Natural killer cell (primary cell): Measurements from ENCODE around the gene POLR1D. TPM values are rescaled to one million over a fixed set of nuclear protein-coding genes. Genes with fewer than 3 reads are reported as not detected.

Experiments
- ATAC-seq, 3 donors: fragments of 150-1000 bp in 2 of 3; fragments of 200-7000 bp in 1 of 3; cut with Tn5 transposase; 1 replicate in 1 of 3; 2 replicates in 2 of 3; pipeline ENCODE4 v1.10.0; 2021; ENCODE audit warnings: mild to moderate bottlenecking in 2 of 3, moderate library complexity in 2 of 3
- DNase-seq, 2 donors: peaks; one replicate each; pipeline versions ENCODE4 v3.0.0 to v3.0.0-alpha.2; 2013 to 2021; ENCODE audit warnings: mixed read lengths in 1 of 2
- H3K27ac ChIP-seq: one replicate; pipeline ENCODE4 v1.5.1; 2013; ENCODE audit warnings: mild to moderate bottlenecking, low read length
- H3K27me3 ChIP-seq: one replicate; pipeline ENCODE4 v1.6.1; 2013; ENCODE audit warnings: low read length; ENCODE audit not compliant: control insufficient read depth, insufficient read depth
- H3K36me3 ChIP-seq: one replicate; pipeline ENCODE4 v1.6.1; 2013; ENCODE audit warnings: low read length; ENCODE audit not compliant: control insufficient read depth, insufficient read depth
- H3K4me1 ChIP-seq: one replicate; pipeline ENCODE4 v1.6.1; 2013; ENCODE audit warnings: low read length; ENCODE audit not compliant: control insufficient read depth, insufficient read depth
- H3K4me3 ChIP-seq: one replicate; pipeline ENCODE4 v1.5.1; 2013; ENCODE audit warnings: low read length
- H3K9me3 ChIP-seq: one replicate; pipeline ENCODE4 v1.6.1; 2013; ENCODE audit warnings: low read length; ENCODE audit not compliant: control insufficient read depth, insufficient read depth
- H3K27ac Mint-ChIP-seq, 2 donors: one replicate each; pipeline ENCODE4 v1.8.0; 2022; ENCODE audit warnings: mild to moderate bottlenecking in 2 of 2, mixed read lengths in 2 of 2, moderate library complexity in 1 of 2
- H3K27me3 Mint-ChIP-seq, 2 donors: one replicate each; pipeline ENCODE4 v1.8.0; 2022; ENCODE audit warnings: low read depth in 2 of 2, mixed read lengths in 2 of 2
- H3K36me3 Mint-ChIP-seq: one replicate; pipeline ENCODE4 v1.8.0; 2022; ENCODE audit warnings: mixed read lengths
- H3K4me1 Mint-ChIP-seq, 2 donors: one replicate each; pipeline ENCODE4 v1.8.0; 2022; ENCODE audit warnings: mixed read lengths in 2 of 2
- H3K4me3 Mint-ChIP-seq: one replicate; pipeline ENCODE4 v1.8.0; 2022; ENCODE audit warnings: mild to moderate bottlenecking, moderate library complexity, mixed read lengths
- H3K9me3 Mint-ChIP-seq, 2 donors: one replicate each; pipeline ENCODE4 v1.8.0; 2022; ENCODE audit warnings: mixed read lengths in 2 of 2
- WGBS: methylation state at CpG from one replicate; pipeline ENCODE4 v1.1.7; 2013; ENCODE audit warnings: missing lambda C conversion rate; ENCODE audit not compliant: insufficient coverage; 5-methylcytosine and 5-hydroxymethylcytosine counted together
- intact Hi-C: fragments of 100-400 bp; cut with micrococcal nuclease; formaldehyde crosslinking; loops from one replicate; pipeline ENCODE4 v1.14.2; 2022
- total RNA-seq, 4 donors: library from RNA; stranded (reverse); fragments of 120-200 nt in 1 of 4; gene quantifications; one replicate each; pipeline versions ENCODE4 v1.2.3 to v1.2.4, GENCODE V29; 2013 to 2022
- TF ChIP-seq, protein P1 (sequence below): fragments of 200-600 bp; IDR thresholded peaks from one replicate; pipeline ENCODE4 v1.8.0; 2022; ENCODE audit warnings: antibody characterized with exemption

Gene POLR1D
- total RNA-seq, 3 donors from 2014 or later (not counting 1 experiment from before 2014, with no cell fraction given): 109 to 132 (median 116) TPM

DNA sequence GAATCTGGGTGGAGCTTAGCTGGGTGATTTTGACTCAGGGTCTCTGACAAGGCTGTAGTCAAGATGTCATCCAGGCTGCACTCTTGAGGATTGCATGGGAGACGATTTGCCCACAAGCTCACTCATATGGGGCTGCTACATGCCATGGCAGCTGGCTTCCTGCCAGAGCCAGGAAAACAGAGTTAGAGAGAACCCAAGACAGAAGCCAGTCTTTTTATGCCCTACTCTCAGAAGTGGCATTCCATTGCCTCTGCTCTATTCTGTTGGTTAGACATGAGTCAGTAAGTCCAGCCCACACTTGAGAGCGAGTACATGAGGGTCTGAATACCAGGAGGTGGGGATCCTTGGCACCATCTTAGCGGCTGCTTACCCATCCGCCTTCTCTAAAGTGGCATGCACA is 9.5 kb downstream of the POLR1D start:
- Mint-ChIP-seq H3K36me3 (no peaks in the 10 kb centered on the region), H3K27ac (peak overlapping the region in 1 of 2 donors; percentile 34), H3K4me3 (no peak overlapping the region), H3K4me1 (peaks cover 45 to 60% of the 10 kb centered on the region in 2 donors), H3K27me3 (no peaks in the 10 kb centered on the region), H3K9me3 (no peaks in the 10 kb centered on the region)
- Histone ChIP-seq H3K27me3 (no peaks in the 10 kb centered on the region), H3K4me1 (no peaks in the 10 kb centered on the region), H3K9me3 (no peaks in the 10 kb centered on the region), H3K4me3 (no peak overlapping the region), H3K36me3 (peaks cover 4% of the 10 kb centered on the region), H3K27ac (no peak overlapping the region)
- intact Hi-C loops: no loop called here
- ATAC-seq (no peak), DNase-seq (no peak)
- WGBS: 97% methylated on average over 4 of the region's 4 CpGs
- TF ChIP-seq, protein P1, sequence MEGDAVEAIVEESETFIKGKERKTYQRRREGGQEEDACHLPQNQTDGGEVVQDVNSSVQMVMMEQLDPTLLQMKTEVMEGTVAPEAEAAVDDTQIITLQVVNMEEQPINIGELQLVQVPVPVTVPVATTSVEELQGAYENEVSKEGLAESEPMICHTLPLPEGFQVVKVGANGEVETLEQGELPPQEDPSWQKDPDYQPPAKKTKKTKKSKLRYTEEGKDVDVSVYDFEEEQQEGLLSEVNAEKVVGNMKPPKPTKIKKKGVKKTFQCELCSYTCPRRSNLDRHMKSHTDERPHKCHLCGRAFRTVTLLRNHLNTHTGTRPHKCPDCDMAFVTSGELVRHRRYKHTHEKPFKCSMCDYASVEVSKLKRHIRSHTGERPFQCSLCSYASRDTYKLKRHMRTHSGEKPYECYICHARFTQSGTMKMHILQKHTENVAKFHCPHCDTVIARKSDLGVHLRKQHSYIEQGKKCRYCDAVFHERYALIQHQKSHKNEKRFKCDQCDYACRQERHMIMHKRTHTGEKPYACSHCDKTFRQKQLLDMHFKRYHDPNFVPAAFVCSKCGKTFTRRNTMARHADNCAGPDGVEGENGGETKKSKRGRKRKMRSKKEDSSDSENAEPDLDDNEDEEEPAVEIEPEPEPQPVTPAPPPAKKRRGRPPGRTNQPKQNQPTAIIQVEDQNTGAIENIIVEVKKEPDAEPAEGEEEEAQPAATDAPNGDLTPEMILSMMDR: no peak

DNA sequence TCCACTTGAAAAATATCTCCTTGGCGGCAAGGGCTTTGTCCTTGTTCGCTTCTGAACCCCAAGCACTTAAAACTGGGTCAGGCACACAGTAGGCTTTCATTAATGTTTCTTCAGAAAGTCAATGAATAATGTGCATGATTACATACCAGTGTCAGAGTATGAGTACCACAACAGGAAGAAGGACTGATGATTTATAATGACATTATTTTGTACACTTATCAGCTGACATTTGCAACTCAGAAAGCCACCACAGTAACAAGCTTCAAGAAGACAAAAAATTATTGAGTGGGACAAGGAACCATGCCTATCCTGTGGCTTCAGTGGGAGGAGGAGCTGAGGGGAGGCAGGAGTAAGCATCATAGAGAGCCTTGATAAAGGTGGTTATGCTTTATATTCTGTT is 10.0 kb downstream of the POLR1D start:
- 100% methylated on average over 2 of the region's 2 CpGs for WGBS
- Histone ChIP-seq H3K4me3 (no peak overlapping the region), H3K27ac (no peak overlapping the region), H3K9me3 (no peaks in the 10 kb centered on the region), H3K36me3 (peaks cover 4% of the 10 kb centered on the region), H3K4me1 (no peaks in the 10 kb centered on the region), H3K27me3 (no peaks in the 10 kb centered on the region)
- DNase-seq: no peak
- no peaks in the 10 kb centered on the region for H3K36me3 Mint-ChIP-seq
- ATAC-seq: no peak
- H3K4me1 Mint-ChIP-seq: peaks cover 44 to 57% of the 10 kb centered on the region in 2 donors
- TF ChIP-seq, protein P1: no peak
- intact Hi-C loops: no loop called here
- H3K27ac Mint-ChIP-seq: peak overlapping the region in 1 of 2 donors; percentile 40
- H3K9me3 Mint-ChIP-seq: no peaks in the 10 kb centered on the region
- H3K4me3 Mint-ChIP-seq: no peak overlapping the region
- no peaks in the 10 kb centered on the region for H3K27me3 Mint-ChIP-seq

GRCh38 chr13:27632214-27632613 is 10.5 kb downstream of the POLR1D start:
- peaks cover 45 to 58% of the 10 kb centered on the region in 2 donors for H3K4me1 Mint-ChIP-seq
- H3K36me3 Mint-ChIP-seq: no peaks in the 10 kb centered on the region
- H3K9me3 Mint-ChIP-seq: no peaks in the 10 kb centered on the region
- DNase-seq (no peak), ATAC-seq (no peak)
- no peaks in the 10 kb centered on the region for H3K27me3 ChIP-seq
- TF ChIP-seq, protein P1: no peak
- no peak overlapping the region for H3K4me3 Mint-ChIP-seq
- H3K27ac Mint-ChIP-seq: peak overlapping the region in 1 of 2 donors; percentile 40
- no peaks in the 10 kb centered on the region for H3K27me3 Mint-ChIP-seq
- no peak overlapping the region for H3K27ac ChIP-seq
- no peak overlapping the region for H3K4me3 ChIP-seq
- WGBS: 96% methylated on average over 3 of the region's 4 CpGs
- H3K9me3 ChIP-seq: no peaks in the 10 kb centered on the region
- peaks cover 4% of the 10 kb centered on the region for H3K36me3 ChIP-seq
- intact Hi-C loops: no loop called here
- no peaks in the 10 kb centered on the region for H3K4me1 ChIP-seq

DNA sequence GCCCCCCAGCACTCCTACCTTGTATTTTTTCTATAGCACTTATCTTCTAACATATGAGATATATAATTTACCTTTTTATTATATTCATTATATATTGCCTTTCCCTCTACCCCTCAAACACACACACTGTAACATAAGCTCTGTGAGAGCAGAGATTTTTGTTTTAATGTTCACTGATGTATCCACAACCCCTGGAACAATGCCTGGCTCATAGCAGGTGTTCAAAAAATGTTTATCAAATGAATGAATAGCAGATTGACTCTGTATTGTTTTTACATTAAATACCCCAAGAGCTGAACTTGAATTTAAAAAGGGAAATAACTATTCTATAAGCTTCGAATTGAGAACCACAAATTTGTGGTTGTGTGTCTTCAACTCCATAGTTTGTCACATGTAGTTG is 11.0 kb downstream of the POLR1D start:
- Mint-ChIP-seq H3K27ac (no peak overlapping the region), H3K36me3 (no peaks in the 10 kb centered on the region), H3K27me3 (no peaks in the 10 kb centered on the region), H3K4me1 (peaks cover 42 to 55% of the 10 kb centered on the region in 2 donors), H3K9me3 (no peaks in the 10 kb centered on the region), H3K4me3 (no peak overlapping the region)
- TF ChIP-seq, protein P1: no peak
- ATAC-seq: no peak
- Histone ChIP-seq H3K4me1 (no peaks in the 10 kb centered on the region), H3K4me3 (no peak overlapping the region), H3K27ac (no peak overlapping the region), H3K9me3 (no peaks in the 10 kb centered on the region), H3K27me3 (no peaks in the 10 kb centered on the region), H3K36me3 (peaks cover 4% of the 10 kb centered on the region)
- no peak for DNase-seq
- 83% methylated on average over 1 of the region's 1 CpG for WGBS
- intact Hi-C loops: no loop called here
